GM18505 (cell line): Measurements from ENCODE around the gene KSR2.
"Not testable (repeated sequence)": the region's sequence is repeated elsewhere in the genome, so short reads cannot be mapped to it uniquely, and the experiment has no call there.

ENCODE experiments used
- ATAC-seq: cut with Tn5 transposase; IDR thresholded peaks from one replicate; pipeline ENCODE4 v1.9.1; 2021; ENCODE audit not compliant: unreplicated experiment
- POLR2A ChIP-seq: IDR thresholded peaks from 4 replicates; pipeline ENCODE4 v1.6.1; 2011; ENCODE audit warnings: borderline replicate concordance; ENCODE audit not compliant: insufficient read depth, insufficient read length; ENCODE audit errors: extremely low read depth

The KSR2 gene

DNA sequence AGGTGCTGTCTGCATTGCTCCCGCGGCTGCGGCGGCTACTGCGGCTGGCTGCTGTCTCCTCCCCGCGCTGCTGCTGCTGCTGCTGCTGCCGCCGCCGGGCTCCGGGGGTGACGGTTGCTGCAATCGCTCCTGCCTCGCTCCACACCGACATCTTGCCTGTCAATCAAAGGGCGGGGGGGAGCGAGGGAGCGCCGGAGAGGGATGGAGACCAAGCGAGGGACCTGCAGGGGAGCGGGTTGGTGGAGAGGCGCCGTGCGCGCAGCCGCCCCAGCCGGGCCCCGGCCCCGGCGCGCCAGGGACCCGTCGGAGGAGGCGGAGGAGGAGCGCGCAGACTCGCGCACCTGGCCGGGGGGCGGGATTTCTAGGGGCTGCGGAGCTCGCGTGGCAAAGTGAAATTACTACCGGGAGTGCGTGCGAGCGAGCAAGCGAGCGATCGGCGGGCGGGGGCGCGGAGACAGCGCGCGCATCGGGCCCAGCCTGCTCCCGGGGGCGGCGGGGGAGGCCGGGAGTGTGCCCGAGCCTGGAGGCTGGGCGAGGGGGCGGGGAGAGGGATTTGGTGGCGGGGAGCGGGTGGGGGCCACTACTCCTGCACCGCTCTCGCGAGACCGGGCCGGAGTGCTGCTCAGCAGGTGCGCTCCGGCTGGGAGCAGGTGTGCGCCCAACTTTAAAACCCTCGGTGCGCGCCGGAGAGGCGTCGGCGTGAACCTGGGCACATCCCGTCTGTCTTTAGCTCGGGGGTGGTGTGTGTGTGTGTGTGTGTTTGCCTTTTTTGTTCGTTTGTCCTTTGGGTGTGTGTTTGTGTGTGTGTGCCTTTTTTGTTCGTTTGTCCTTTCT lies at the start of gene KSR2:
KSR2 (minus strand) TSS at position 165 of the 834 bp plus-strand sequence. CDS start 735 bp downstream, outside the sequence.
- TF ChIP-seq POLR2A, result no peak
- peak; percentile 68 for ATAC-seq

DNA sequence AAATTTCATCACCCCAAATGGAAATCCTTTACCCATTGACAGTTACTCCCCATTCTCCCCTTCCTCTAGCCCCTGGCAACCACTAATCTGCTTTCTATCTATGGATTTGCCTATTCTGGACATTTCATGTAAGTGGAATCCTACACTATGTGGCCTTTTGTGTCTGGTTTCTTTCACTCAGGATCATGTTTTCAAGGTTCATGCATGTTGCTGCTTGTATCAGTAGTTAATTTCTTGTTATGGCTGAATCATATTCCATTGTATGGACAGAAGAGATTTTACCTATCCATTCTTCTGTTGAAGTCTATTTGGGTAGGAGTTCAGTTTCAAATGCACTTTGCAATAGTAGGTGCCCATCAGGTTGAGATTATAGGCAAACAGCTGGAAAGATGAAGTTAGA lies 49.1 kb upstream of the KSR2 start:
- TF ChIP-seq POLR2A, result no peak
- no peak for ATAC-seq

DNA sequence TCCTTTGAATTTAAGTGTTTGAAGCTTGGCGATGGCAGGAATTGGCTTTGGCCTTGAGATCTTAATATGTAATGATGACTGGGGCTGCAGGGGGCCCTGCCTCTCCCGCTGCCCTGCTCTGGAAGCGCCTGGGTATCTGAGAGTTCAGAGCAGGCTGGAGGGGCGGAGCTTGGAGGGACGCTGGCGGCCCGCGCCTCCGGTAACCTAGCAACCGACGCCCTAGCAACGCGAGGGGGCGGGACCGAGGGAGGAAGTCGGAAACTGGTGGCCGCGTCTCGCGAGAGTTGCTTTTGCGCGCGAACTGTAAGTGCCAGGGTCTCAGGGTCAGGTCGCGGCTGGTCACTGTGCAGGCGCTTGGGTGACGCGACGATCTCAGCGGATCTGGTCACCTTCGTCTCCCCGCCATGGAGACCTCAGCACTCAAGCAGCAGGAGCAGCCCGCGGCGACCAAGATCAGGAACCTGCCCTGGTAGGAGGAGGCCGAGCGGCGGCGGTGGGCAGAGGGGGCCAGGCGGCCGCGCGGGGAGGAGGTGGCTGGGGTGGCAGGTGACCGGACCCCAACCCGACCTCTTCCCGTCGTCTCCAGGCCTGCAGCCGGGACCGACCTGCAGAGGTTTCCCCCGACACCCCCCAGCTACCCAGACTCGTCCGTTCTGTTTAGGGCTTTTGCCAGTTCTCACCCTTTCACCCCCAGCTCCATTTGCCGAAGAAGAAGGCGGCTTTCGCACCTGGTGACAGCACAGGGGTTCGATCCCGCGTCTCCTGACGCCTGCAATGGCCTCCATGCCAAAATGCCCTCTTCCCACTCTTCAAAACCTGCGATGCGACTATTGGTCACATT lies 47.9 kb upstream of the KSR2 start, which contains the start of gene RFC5:
RFC5 (plus strand) TSS at position 280 of the 841 bp plus-strand sequence; CDS start at position 405, 125 bp downstream.
- ATAC-seq, result peak; percentile 98
- TF ChIP-seq POLR2A, result peak; percentile 82

- peak; percentile 3 for ATAC-seq
- TF ChIP-seq POLR2A, result no peak
Observed at GRCh38 chr12:118015944-118016343, 47.2 kb upstream of the KSR2 start.

GRCh38 chr12:118015306-118015705 lies 46.5 kb upstream of the KSR2 start:
- ATAC-seq, result no peak
- TF ChIP-seq POLR2A, result no peak

GRCh38 chr12:118013283-118013682 lies 44.5 kb upstream of the KSR2 start:
- ATAC-seq, result no peak
- TF ChIP-seq POLR2A, result no peak

DNA sequence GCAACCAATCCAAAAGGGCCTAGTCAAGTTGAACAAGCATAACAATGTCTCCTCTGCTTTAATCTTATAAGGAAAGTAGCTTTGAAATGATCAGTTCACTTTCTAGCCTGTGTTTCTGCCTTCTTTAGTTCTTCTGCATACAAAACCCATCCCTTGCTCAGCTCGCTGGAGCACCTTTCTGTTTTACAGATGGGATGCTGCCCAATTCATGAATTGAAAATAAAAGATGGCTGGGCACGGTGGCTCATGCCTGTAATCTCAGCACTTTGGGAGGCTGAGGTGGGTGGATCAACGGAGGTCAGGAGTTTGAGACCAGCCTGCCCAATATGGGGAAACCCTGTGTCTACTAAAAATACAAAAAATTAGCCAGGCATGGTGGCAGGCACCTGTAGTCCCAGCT lies 43.2 kb upstream of the KSR2 start:
- ATAC-seq, result no peak
- no peak for TF ChIP-seq POLR2A

DNA sequence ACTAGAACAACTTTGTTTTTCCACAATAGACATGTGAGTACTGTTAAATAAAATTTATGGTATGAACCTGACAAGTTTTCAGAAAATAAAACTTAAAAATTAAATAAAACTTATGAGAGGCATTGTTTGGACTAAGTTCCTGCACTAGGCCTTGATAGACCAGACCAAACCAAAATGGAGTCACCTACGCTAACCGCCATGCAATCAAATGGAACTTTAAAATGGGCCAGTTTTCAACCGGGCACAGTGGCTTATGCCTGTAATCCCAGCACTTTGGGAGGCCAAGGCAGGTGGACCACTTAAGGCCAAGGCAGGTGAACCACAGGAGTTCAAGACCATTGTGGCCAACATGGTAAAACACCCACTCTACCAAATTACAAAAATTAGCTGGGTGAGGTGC lies 42.6 kb upstream of the KSR2 start:
- ATAC-seq, result no peak
- no peak for TF ChIP-seq POLR2A

DNA sequence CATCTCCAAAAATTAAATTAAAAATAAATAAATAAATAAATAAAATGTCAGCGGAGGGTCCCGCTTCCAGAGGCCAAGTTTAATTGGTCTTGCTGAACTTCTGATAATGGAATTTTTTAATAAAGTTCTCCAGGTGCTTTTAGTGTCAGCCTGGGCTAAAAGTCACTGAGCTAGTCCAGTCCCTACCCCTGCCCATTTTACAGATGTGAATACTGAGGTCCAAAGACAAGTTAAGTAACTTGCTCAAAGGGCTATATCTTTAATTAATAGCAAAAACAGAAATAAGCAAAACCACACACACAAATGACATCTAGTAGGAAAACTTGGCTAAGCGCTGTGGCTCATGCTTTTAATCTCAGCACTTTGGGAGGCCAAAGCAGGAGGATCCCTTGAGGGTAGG lies 42.1 kb upstream of the KSR2 start:
- no peak for TF ChIP-seq POLR2A

DNA sequence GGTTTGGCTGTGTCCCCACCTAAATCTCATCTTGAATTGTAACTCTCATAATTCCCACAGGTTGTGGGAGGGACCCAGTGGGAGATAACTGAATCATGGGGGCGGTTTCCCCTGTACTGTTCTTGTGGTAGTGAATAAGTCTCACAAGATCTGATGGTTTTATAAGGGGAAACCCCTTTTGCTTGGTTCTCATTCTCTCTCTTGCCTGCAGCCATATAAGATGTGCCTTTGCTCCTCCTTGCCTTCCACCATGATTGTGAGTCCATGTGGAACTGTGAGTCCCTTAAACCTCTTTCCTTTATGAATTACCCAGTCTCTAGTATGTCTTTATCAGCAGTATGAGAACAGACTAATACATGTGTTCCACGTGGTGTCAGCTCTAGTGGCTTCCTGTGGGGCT lies 31.0 kb upstream of the KSR2 start:
- not testable (repeated sequence) for ATAC-seq

More for the DNA sequence above, 42.1 kb upstream of the KSR2 start:
- ATAC-seq, result no peak

GRCh38 chr12:117998719-117999118 lies 29.9 kb upstream of the KSR2 start:
- TF ChIP-seq POLR2A, result no peak
- no peak for ATAC-seq

DNA sequence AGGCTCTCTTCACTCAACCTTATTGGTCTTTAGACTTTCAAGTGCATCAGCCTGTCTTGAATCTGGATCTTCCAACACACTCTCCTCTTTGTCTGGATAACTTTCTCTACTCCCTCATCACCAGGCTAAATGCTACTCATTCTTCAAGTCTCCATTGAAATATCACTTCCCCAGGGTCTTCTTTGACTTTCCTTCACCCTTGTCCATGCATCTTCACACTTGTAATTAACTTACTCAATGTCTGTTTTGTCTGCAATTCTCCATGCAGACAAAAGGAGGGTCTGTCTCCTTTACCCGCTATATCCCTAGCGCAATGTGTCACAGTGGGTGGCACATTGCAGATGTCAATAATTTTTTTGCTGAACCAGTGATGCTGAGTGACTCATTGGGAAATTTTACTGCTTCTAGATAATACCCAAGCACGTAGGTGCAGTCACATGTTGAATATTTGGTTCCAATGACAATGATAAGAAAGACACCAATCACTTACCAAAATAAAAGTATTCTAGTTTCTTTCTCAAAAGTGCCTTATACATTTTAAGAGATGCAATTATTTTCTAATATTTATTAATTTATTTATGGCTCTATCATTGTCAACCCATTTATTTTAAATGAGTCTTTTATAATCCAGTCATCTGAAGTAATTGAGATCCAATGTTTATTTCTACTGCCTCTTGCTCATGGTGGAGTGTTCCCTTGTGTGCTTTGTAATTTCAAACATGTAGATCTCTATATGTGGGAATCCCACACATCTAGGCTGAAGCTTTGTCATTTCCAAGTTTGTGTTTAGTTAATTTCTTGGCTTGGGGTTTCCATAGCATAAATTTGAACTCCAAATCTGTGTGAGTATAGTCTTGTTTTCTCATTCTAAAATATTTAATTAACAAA lies 26.0 kb upstream of the KSR2 start:
- ATAC-seq, result no peak
- no peak for TF ChIP-seq POLR2A

DNA sequence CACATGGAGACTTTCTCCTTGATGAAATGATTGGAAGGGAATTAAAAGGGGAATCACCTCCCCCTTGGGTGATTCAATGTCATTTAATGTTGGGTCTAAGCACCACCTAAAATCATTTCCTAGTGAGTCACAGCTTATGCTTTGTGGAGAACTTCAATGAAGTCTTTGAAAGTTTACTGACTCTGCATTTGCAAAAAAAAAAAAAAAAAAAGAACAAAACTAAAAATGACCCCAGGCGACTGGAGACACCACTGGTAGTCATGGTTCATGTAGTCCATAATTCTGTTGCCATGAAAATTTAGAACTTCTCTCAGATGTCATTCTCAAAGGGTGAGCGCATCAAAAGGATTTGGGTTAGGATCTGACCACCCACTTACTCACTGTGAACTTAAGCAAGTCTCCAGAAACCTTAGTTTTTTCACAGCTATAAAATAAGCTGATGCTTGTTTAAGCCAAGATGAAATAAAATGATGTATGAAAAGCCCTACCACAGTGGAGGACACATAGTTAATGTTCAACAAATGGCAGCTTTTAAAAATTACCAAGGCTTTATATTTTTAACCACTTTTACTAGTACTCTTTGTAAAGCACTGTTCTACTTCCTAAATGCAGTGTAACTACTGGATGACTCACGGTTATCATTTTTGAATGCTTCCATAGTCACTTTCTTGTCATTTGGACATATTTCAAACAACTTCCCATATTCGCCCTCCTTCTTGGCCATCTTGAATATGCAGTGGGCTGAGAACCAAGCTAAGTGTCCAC lies 18.1 kb upstream of the KSR2 start:
- no peak for ATAC-seq
- no peak for TF ChIP-seq POLR2A

GRCh38 chr12:117985182-117985581 lies 16.4 kb upstream of the KSR2 start:
- no peak for ATAC-seq
- no peak for TF ChIP-seq POLR2A
